ENCODE data around the gene CHN1. TPM values are rescaled to one million over a fixed set of nuclear protein-coding genes. Genes with fewer than 3 reads are reported as not detected.

CHN1 gene
- polyA plus RNA-seq, 1 donor (not counting 4 experiments of a cell fraction or from before 2014, with no cell fraction given) = 2.3 TPM

DNA sequence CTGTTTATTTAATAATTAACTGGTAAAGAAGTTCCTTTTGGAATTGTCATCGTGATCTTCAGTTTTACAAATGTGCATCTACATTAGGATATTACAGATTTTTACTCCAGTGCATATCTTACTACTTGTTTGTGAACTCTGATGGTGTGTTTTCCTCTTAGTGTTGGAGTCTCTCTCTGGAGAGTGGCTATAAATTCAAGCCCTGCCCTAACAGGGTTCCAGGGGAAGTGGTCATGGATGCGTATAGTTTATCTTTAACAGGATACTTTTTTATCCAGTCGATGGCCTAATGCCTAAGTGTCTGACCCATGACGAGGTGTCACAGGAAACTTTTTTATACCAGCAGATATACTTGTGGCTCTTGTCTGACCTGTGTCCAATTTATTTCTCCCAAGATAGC, 75.4 kb downstream of the CHN1 start:
- no peaks in the 10 kb centered on the region for H3K27me3 ChIP-seq (ENCODE audit: control insufficient read depth, extremely low read depth, insufficient read depth, low read length)
- no peak overlapping the region for H2AFZ ChIP-seq (ENCODE audit: control insufficient read depth, low read length)
- FAIRE-seq = no peak

DNA sequence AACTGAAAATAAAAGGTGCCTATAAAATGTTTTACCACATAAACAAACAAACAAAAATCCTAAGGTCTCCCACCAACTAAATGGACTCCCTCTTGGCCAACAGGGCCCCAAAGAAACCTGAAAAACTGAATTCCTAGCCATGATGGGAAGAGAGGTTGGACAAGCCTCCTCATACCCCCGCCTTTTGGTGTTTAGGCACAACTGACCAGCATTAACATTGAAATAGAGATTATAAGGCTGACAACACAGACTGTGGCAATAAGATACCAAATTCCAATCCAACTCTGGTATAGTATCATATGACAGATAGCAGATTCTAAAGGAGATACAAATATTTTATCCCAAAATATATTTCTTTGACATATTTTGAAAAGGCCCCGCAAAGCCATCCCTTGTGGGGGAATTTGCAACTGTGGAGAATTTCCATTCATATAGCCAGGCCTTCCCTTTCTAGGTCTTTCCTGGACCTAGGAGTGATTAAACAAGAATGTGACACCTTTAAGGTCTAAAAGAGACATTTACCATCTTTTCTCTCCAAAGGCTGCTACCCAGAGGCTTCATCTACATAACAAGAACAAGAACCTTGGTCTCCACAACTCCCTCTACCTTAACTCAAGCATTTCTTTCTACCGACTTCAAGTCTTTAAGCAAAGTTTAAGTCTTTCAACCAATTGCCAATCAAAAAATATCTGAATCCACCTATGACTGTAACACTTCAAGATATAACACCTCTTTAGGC, 80.0 kb downstream of the CHN1 start:
- Histone ChIP-seq H3K36me3 (ENCODE audit: control insufficient read depth in 2 of 2, extremely low read depth in 1 of 2, insufficient read depth in 2 of 2, low read length in 2 of 2) (no peaks in the 10 kb centered on the region), H3K9ac (ENCODE audit: control insufficient read depth, extremely low read depth, insufficient read depth, low read length) (no peak overlapping the region), H3K79me2 (ENCODE audit: control insufficient read depth, insufficient read depth, low read length) (no peaks in the 10 kb centered on the region), H3K4me2 (ENCODE audit: control insufficient read depth, extremely low read depth, insufficient read depth, low read depth, low read length) (no peak overlapping the region), H4K20me1 (ENCODE audit: control insufficient read depth, extremely low read depth, insufficient read depth, low read length) (no peaks in the 10 kb centered on the region), H3K4me1 (ENCODE audit: control insufficient read depth, extremely low read depth, insufficient read depth, low read length) (no peaks in the 10 kb centered on the region), H2AFZ (ENCODE audit: control insufficient read depth, low read length) (no peak overlapping the region), H3K27me3 (ENCODE audit: control insufficient read depth, extremely low read depth, insufficient read depth, low read length) (no peaks in the 10 kb centered on the region), H3K9me3 (ENCODE audit: control insufficient read depth, low read depth, low read length) (no peaks in the 10 kb centered on the region), H3K4me3 (ENCODE audit: control insufficient read depth in 2 of 3, extremely low read depth in 1 of 3, insufficient read depth in 2 of 3, low read depth in 1 of 3, low read length in 3 of 3) (no peak overlapping the region), H3K9me1 (ENCODE audit: control insufficient read depth, extremely low read depth, insufficient read depth, low read length) (no peaks in the 10 kb centered on the region), H3K27ac (ENCODE audit: control insufficient read depth, insufficient read depth, low read length) (no peak overlapping the region)
- dilution Hi-C loops (cut with MboI; ENCODE audit: extremely low pct_ligation_motif_present, low sequenced_read_pairs) = no loop called here
- no peak for FAIRE-seq
- DNase-seq (ENCODE audit: low read depth, low spot score) = no peak
- TF ChIP-seq EZH2 (IDR thresholded peaks at IDR 0.05; ENCODE audit: low read length) = no peak
- TF ChIP-seq, protein P1, sequence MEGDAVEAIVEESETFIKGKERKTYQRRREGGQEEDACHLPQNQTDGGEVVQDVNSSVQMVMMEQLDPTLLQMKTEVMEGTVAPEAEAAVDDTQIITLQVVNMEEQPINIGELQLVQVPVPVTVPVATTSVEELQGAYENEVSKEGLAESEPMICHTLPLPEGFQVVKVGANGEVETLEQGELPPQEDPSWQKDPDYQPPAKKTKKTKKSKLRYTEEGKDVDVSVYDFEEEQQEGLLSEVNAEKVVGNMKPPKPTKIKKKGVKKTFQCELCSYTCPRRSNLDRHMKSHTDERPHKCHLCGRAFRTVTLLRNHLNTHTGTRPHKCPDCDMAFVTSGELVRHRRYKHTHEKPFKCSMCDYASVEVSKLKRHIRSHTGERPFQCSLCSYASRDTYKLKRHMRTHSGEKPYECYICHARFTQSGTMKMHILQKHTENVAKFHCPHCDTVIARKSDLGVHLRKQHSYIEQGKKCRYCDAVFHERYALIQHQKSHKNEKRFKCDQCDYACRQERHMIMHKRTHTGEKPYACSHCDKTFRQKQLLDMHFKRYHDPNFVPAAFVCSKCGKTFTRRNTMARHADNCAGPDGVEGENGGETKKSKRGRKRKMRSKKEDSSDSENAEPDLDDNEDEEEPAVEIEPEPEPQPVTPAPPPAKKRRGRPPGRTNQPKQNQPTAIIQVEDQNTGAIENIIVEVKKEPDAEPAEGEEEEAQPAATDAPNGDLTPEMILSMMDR (optimal IDR thresholded peaks at IDR 0.05 in 1 of 3, IDR thresholded peaks at IDR 0.05 in 1 of 3, conservative IDR thresholded peaks at IDR 0.05 in 1 of 3; ENCODE audit: extremely low read depth in 1 of 3, insufficient read depth in 2 of 3, low read length in 3 of 3) = no peak

More for the DNA sequence above, 75.4 kb downstream of the CHN1 start:
- no peak for DNase-seq (ENCODE audit: low read depth, low spot score)
- Histone ChIP-seq H4K20me1 (ENCODE audit: control insufficient read depth, extremely low read depth, insufficient read depth, low read length) (no peaks in the 10 kb centered on the region), H3K4me2 (ENCODE audit: control insufficient read depth, extremely low read depth, insufficient read depth, low read depth, low read length) (no peak overlapping the region), H3K36me3 (ENCODE audit: control insufficient read depth in 2 of 2, extremely low read depth in 1 of 2, insufficient read depth in 2 of 2, low read length in 2 of 2) (no peaks in the 10 kb centered on the region), H3K79me2 (ENCODE audit: control insufficient read depth, insufficient read depth, low read length) (no peaks in the 10 kb centered on the region), H3K9me1 (ENCODE audit: control insufficient read depth, extremely low read depth, insufficient read depth, low read length) (no peaks in the 10 kb centered on the region), H3K4me1 (ENCODE audit: control insufficient read depth, extremely low read depth, insufficient read depth, low read length) (peaks cover 5% of the 10 kb centered on the region), H3K9ac (ENCODE audit: control insufficient read depth, extremely low read depth, insufficient read depth, low read length) (no peak overlapping the region), H3K9me3 (ENCODE audit: control insufficient read depth, low read depth, low read length) (no peaks in the 10 kb centered on the region), H3K4me3 (ENCODE audit: control insufficient read depth in 2 of 3, extremely low read depth in 1 of 3, insufficient read depth in 2 of 3, low read depth in 1 of 3, low read length in 3 of 3) (no peak overlapping the region), H3K27ac (ENCODE audit: control insufficient read depth, insufficient read depth, low read length) (no peak overlapping the region)
- dilution Hi-C loops (cut with MboI; ENCODE audit: extremely low pct_ligation_motif_present, low sequenced_read_pairs) = no loop called here
- TF ChIP-seq EZH2 (IDR thresholded peaks at IDR 0.05; ENCODE audit: low read length) = no peak
- TF ChIP-seq, protein P1 (optimal IDR thresholded peaks at IDR 0.05 in 1 of 3, IDR thresholded peaks at IDR 0.05 in 1 of 3, conservative IDR thresholded peaks at IDR 0.05 in 1 of 3; ENCODE audit: extremely low read depth in 1 of 3, insufficient read depth in 2 of 3, low read length in 3 of 3) = no peak
